ENCODE results near the gene FGF5. TPM values are rescaled to one million over a fixed set of nuclear protein-coding genes. Genes with fewer than 3 reads are reported as not detected.
"Not testable (repeated sequence)": the region's sequence is repeated elsewhere in the genome, so short reads cannot be mapped to it uniquely, and the experiment has no call there.

The FGF5 gene
- total RNA-seq, 1 experiment from 2014 or later: not detected

- DNase-seq (ENCODE audit: low spot score): no peak
Observed at GRCh38 chr4:80294206-80294605, 27.7 kb downstream of the FGF5 start.

GRCh38 chr4:80295336-80295735 is 28.9 kb downstream of the FGF5 start:
- DNase-seq (ENCODE audit: low spot score): no peak

GRCh38 chr4:80295826-80296225 is 29.4 kb downstream of the FGF5 start:
- DNase-seq (ENCODE audit: low spot score): no peak

- no peak for DNase-seq (ENCODE audit: low spot score)
Observed at GRCh38 chr4:80301884-80302283, 35.4 kb downstream of the FGF5 start.

GRCh38 chr4:80302616-80303223 is 36.3 kb downstream of the FGF5 start:
- DNase-seq (ENCODE audit: low spot score): no peak

- DNase-seq (ENCODE audit: low spot score): no peak
Observed at GRCh38 chr4:80305466-80305865, 39.0 kb downstream of the FGF5 start.

GRCh38 chr4:80306260-80306659 is 39.8 kb downstream of the FGF5 start:
- DNase-seq (ENCODE audit: low spot score): no peak

GRCh38 chr4:80307183-80307735 is 40.8 kb downstream of the FGF5 start:
- DNase-seq (ENCODE audit: low spot score): peak; percentile 5

- peak; percentile 47 for DNase-seq (ENCODE audit: low spot score)
Observed at GRCh38 chr4:80307774-80308465, 41.5 kb downstream of the FGF5 start.

GRCh38 chr4:80308466-80308822 is 42.0 kb downstream of the FGF5 start:
- no peak for DNase-seq (ENCODE audit: low spot score)

- DNase-seq (ENCODE audit: low spot score): no peak
Observed at GRCh38 chr4:80309294-80310004, 43.0 kb downstream of the FGF5 start.

GRCh38 chr4:80311130-80311529 is 44.7 kb downstream of the FGF5 start:
- DNase-seq (ENCODE audit: low spot score): no peak

GRCh38 chr4:80312124-80312523 is 45.7 kb downstream of the FGF5 start:
- DNase-seq (ENCODE audit: low spot score): no peak

- DNase-seq (ENCODE audit: low spot score): no peak
Observed at GRCh38 chr4:80313627-80314026, 47.2 kb downstream of the FGF5 start.

- not testable (repeated sequence) for DNase-seq (ENCODE audit: low spot score)
Observed at GRCh38 chr4:80315848-80316247, 49.4 kb downstream of the FGF5 start.

- DNase-seq (ENCODE audit: low spot score): no peak
Observed at GRCh38 chr4:80321341-80321740, 54.9 kb downstream of the FGF5 start.

GRCh38 chr4:80321776-80322175 is 55.3 kb downstream of the FGF5 start:
- DNase-seq (ENCODE audit: low spot score): no peak

- DNase-seq (ENCODE audit: low spot score): peak; percentile 45
Observed at GRCh38 chr4:80322716-80323115, 56.3 kb downstream of the FGF5 start.

GRCh38 chr4:80324171-80324570 is 57.7 kb downstream of the FGF5 start:
- DNase-seq (ENCODE audit: low spot score): no peak

- no peak for DNase-seq (ENCODE audit: low spot score)
Observed at GRCh38 chr4:80331693-80332092, 65.2 kb downstream of the FGF5 start.

- DNase-seq (ENCODE audit: low spot score): no peak
Observed at GRCh38 chr4:80333121-80333520, 66.7 kb downstream of the FGF5 start.

GRCh38 chr4:80334568-80334967 is 68.1 kb downstream of the FGF5 start:
- no peak for DNase-seq (ENCODE audit: low spot score)

GRCh38 chr4:80335226-80335553 is 68.7 kb downstream of the FGF5 start:
- DNase-seq (ENCODE audit: low spot score): no peak
